ENCODE measurements around the gene DRD2.

DRD2 gene

DNA sequence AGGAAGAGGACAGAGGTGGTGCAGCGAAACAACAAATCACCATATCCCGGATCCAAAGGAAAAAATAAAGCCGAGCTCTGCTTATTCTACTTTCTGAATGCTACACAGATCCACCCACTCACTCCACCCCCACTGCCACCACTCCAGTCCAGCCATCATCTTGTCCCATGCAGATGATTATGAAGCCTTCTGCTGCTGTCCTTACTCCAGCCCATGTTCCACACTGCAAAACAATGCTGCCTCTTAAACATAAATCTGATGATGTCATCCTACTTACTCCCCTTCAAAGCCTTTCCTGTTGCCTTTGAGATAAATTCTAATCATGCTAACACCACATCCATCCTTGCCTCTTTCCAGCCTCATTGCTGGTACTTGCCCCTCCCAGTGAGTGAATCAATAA lies 6.5 kb upstream of the DRD2 start:
- no peak overlapping the region for H3K27ac ChIP-seq

GRCh38 chr11:113481226-113481625 lies 6.0 kb upstream of the DRD2 start:
- no peak overlapping the region for H3K27ac ChIP-seq
- no peak for TF ChIP-seq ZFX (IDR thresholded peaks at IDR 0.05)
- TF ChIP-seq, protein P1, sequence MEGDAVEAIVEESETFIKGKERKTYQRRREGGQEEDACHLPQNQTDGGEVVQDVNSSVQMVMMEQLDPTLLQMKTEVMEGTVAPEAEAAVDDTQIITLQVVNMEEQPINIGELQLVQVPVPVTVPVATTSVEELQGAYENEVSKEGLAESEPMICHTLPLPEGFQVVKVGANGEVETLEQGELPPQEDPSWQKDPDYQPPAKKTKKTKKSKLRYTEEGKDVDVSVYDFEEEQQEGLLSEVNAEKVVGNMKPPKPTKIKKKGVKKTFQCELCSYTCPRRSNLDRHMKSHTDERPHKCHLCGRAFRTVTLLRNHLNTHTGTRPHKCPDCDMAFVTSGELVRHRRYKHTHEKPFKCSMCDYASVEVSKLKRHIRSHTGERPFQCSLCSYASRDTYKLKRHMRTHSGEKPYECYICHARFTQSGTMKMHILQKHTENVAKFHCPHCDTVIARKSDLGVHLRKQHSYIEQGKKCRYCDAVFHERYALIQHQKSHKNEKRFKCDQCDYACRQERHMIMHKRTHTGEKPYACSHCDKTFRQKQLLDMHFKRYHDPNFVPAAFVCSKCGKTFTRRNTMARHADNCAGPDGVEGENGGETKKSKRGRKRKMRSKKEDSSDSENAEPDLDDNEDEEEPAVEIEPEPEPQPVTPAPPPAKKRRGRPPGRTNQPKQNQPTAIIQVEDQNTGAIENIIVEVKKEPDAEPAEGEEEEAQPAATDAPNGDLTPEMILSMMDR (conservative IDR thresholded peaks at IDR 0.05): no peak

More for the DNA sequence above, 6.5 kb upstream of the DRD2 start:
- TF ChIP-seq, protein P1 (conservative IDR thresholded peaks at IDR 0.05): no peak
- TF ChIP-seq ZFX (IDR thresholded peaks at IDR 0.05): no peak

GRCh38 chr11:113477321-113477720 lies 2.1 kb upstream of the DRD2 start:
- no peak for TF ChIP-seq ZFX (IDR thresholded peaks at IDR 0.05)
- TF ChIP-seq, protein P1 (conservative IDR thresholded peaks at IDR 0.05): no peak
- H3K27ac ChIP-seq: no peak overlapping the region

DNA sequence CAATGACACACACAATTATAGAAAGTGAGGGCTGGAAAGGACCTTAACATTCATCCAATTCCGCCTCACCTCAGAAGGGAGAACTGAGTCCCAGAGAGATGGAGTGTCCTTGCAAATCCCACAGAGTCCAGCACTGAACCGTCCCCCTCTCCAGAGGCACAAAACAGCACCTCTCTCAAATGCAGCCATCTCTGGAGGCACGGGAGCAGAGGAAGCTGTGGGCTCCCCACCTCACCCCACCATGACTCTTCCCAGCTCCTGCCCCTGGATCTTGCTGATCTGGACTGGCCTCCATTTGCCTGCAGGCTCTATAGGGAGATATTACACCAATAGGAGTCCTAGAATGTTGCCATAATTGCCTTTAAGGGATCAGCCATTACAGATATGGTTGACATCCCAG lies 1.4 kb upstream of the DRD2 start:
- no peak overlapping the region for H3K27ac ChIP-seq

GRCh38 chr11:113474362-113475159 lies 637 bp downstream of the DRD2 start:
- no peak overlapping the region for H3K27ac ChIP-seq
- TF ChIP-seq ZFX (IDR thresholded peaks at IDR 0.05): no peak
- TF ChIP-seq, protein P1 (conservative IDR thresholded peaks at IDR 0.05): no peak

More for the DNA sequence above, 1.4 kb upstream of the DRD2 start:
- TF ChIP-seq, protein P1 (conservative IDR thresholded peaks at IDR 0.05): no peak
- no peak for TF ChIP-seq ZFX (IDR thresholded peaks at IDR 0.05)

- TF ChIP-seq, protein P1 (conservative IDR thresholded peaks at IDR 0.05): no peak
- TF ChIP-seq ZFX (IDR thresholded peaks at IDR 0.05): no peak
- H3K27ac ChIP-seq: no peak overlapping the region
Measured at GRCh38 chr11:113473983-113474361, 1.2 kb downstream of the DRD2 start.

DNA sequence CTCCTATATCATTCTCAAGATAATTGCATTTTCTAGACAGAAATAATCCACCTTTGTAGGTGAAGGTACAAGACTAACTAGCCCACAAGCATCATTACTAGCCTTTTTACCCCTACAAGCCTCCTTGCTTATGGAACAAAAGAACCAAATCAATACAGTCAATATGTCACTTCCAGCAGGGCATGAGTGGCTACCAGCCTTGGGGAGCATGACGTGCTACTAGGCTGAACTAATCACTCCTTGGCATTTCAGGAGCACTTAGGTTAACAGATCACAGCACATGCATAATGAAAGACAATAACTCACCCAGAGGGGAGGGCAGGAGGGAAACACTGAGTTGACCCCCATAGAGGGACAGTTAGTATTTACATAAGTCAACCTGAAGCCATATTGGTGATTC lies 2.7 kb downstream of the DRD2 start:
- no peak for TF ChIP-seq ZFX (IDR thresholded peaks at IDR 0.05)
- TF ChIP-seq, protein P1 (conservative IDR thresholded peaks at IDR 0.05): no peak
- no peak overlapping the region for H3K27ac ChIP-seq
